HL-60 (cell line): ENCODE measurements around the gene GLP1R.

Experiments used
- CTCF ChIP-seq: IDR thresholded peaks from one replicate; pipeline ENCODE4 v1.5.1; 2011; ENCODE audit warnings: low read length, control low read depth, inconsistent platforms; ENCODE audit not compliant: insufficient read depth
- POLR2AphosphoS5 ChIP-seq: IDR thresholded peaks from 2 replicates; pipeline ENCODE4 v1.6.1; 2012; ENCODE audit warnings: low read depth
- REST ChIP-seq: IDR thresholded peaks from 2 replicates; pipeline ENCODE4 v1.6.1; 2012; ENCODE audit warnings: low read depth; ENCODE audit not compliant: insufficient replicate concordance

DNA sequence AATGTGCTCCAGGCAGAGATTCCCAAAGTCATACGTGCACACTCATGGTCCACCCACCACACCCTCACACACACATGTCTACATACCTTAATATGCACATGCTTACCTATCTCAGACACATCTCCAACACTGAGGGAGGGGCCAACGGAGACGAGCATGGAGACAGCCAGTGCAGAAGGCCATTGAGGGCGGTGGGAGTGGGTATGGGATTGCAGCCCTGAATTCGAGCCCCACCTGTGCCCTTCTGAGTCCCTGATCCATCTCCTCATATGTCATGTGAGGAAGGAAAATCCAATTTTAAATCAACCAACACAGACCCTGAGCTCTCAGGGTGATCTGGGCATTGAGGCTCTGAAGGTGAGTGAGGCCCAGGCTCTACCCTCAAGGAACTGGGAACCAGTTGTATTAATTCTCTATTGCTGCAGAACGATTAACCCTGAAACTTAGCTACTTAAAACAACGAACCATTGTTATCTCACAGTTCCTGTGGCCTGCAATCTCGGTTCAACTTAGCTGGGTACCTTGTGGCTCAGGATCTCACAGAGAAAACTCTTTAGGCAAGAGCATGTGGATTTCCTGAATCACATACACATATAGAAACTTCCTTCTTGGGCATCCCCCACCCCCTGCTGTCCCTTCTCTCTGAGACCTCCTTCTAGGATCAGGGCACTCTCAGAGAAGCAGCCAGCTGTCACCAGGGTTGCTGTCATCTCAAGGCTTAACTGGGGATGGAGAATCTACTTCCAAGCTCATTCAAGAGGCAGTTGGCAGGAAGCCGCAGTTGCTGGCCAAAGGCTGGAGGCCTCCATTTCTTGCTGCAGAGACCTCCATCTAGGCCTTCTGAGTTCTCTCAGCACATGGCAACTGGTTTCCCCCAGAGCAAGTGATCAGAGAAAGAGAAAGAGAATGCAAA is 28.3 kb downstream of the GLP1R start:
- TF ChIP-seq CTCF, result no peak
- TF ChIP-seq POLR2AphosphoS5, result no peak
- TF ChIP-seq REST, result no peak
